Measurements from ENCODE around the gene KLHL13. TPM values are rescaled to one million over a fixed set of nuclear protein-coding genes. Genes with fewer than 3 reads are reported as not detected.

Gene KLHL13
- polyA plus RNA-seq, 12 donors: 27.8 to 80.6 (median 65.5) TPM; not detected in 1

GRCh38 chrX:117895418-117895817 lies 221.2 kb downstream of the KLHL13 start:
- DNase-seq: no peak

- DNase-seq: no peak
Measured at GRCh38 chrX:117892469-117892868, 224.1 kb downstream of the KLHL13 start.

DNA sequence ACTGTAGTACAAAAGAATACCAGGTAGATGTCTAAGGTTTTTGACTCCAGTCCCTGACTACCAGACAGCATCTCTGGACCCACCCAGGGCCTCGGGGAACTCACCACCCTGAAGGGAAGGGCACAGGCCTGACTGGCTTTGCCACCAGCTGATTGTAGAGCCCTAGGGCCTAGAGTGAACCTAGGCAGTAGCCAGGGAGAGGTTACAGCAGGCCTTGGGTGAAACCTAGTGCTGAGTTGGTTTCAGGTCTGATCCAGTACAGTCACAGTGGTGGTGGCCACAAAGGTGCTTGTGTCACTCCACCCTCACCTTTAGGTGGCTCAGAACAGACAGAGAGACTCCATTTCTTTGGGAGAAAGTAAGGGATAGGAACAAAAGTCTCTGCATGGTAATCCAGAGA lies 244.8 kb downstream of the KLHL13 start:
- no peak for DNase-seq

GRCh38 chrX:117860517-117860916 lies 256.1 kb downstream of the KLHL13 start:
- no peak for DNase-seq

DNA sequence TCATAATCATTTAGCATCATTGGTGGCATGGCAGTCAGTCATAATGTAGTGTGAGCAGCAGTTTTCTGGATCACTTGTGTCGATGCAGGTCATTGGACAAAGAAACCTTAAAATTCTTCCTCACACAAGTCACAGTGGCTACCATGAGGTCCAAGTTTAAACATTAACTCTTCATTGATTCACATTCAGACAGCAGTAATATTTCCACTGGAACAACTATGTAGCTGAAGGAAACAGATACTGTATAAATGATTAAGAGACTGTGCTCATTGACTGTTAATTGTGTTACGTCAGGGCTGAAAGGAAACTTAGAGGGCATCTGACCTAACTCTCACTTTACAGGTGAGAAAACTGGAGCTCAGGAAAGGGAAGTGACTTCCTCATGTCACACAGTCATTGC lies 261.8 kb downstream of the KLHL13 start:
- no peak for DNase-seq

DNA sequence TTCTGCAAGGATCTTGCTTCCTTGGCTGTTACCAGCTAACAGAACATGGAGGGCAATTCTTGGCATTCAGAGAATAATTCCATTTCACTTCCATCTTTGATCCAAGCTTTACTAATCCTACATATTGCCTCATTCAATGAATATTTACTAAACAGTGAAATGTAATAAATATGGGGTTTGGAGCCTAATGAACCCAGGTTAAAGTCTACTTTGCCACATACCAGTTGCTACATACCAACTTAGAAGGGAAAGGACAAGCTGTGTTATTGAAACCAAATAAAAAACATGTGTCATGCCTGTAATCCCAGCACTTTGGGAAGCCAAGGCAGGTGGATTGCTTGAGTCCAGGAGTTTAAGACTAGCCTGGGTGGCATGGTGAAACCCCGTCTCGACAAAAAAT lies 265.6 kb downstream of the KLHL13 start:
- DNase-seq: no peak

Other genes with a start within 250 kb of the KLHL13 start
- 10 to 100 TPM in 11 of 12 donors, not detected in 1; 34.8 to 96.2 (median 68.4) TPM for gene WDR44, start 229.3 kb upstream of the KLHL13 start, polyA plus RNA-seq (ENCODE audit: insufficient read length in 12 of 12)